ENCODE results near the gene METTL21A.

- TF ChIP-seq CTCF (conservative IDR thresholded peaks at IDR 0.05) (no peak), EZH2 (IDR thresholded peaks at IDR 0.05; ENCODE audit: low read depth) (no peak)
Observed at GRCh38 chr2:207606829-207607228, 18.4 kb downstream of the METTL21A start.

All from PC-9 (cell line).